ENCODE data around the gene CD6.

Gene CD6

GRCh38 chr11:60937811-60938210, 33.7 kb upstream of the CD6 start:
- Histone ChIP-seq H3K79me2 (ENCODE audit: insufficient read depth, low read length) (no peaks in the 10 kb centered on the region), H2AFZ (ENCODE audit: low read depth, low read length) (no peak overlapping the region), H3K4me1 (ENCODE audit: insufficient read depth, low read length) (no peaks in the 10 kb centered on the region), H3K27ac (ENCODE audit: low read length) (no peak overlapping the region), H3K36me3 (ENCODE audit: insufficient read depth, low read length) (no peaks in the 10 kb centered on the region), H3K4me2 (ENCODE audit: insufficient read depth, low read length) (no peak overlapping the region), H4K20me1 (ENCODE audit: insufficient read depth, low read length) (no peaks in the 10 kb centered on the region), H3K27me3 (ENCODE audit: insufficient read depth, low read length, poor library complexity) (peaks cover 4% of the 10 kb centered on the region), H3K4me3 (ENCODE audit: low read depth in 1 of 2, low read length in 2 of 2) (no peak overlapping the region), H3K9ac (ENCODE audit: low read depth, low read length) (no peak overlapping the region), H3K9me3 (ENCODE audit: insufficient read depth, low read length, severe bottlenecking) (no peaks in the 10 kb centered on the region)
- TF ChIP-seq, protein P1, sequence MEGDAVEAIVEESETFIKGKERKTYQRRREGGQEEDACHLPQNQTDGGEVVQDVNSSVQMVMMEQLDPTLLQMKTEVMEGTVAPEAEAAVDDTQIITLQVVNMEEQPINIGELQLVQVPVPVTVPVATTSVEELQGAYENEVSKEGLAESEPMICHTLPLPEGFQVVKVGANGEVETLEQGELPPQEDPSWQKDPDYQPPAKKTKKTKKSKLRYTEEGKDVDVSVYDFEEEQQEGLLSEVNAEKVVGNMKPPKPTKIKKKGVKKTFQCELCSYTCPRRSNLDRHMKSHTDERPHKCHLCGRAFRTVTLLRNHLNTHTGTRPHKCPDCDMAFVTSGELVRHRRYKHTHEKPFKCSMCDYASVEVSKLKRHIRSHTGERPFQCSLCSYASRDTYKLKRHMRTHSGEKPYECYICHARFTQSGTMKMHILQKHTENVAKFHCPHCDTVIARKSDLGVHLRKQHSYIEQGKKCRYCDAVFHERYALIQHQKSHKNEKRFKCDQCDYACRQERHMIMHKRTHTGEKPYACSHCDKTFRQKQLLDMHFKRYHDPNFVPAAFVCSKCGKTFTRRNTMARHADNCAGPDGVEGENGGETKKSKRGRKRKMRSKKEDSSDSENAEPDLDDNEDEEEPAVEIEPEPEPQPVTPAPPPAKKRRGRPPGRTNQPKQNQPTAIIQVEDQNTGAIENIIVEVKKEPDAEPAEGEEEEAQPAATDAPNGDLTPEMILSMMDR (IDR thresholded peaks at IDR 0.05; ENCODE audit: borderline replicate concordance, extremely low read depth, low read length, poor library complexity, severe bottlenecking) = no peak
- no peak for TF ChIP-seq EZH2 (IDR thresholded peaks at IDR 0.05; ENCODE audit: borderline replicate concordance, low read depth, low read length, severe bottlenecking)
- ATAC-seq (ENCODE audit: insufficient read depth, low read depth) (no peak), DNase-seq (no peak)

DNA sequence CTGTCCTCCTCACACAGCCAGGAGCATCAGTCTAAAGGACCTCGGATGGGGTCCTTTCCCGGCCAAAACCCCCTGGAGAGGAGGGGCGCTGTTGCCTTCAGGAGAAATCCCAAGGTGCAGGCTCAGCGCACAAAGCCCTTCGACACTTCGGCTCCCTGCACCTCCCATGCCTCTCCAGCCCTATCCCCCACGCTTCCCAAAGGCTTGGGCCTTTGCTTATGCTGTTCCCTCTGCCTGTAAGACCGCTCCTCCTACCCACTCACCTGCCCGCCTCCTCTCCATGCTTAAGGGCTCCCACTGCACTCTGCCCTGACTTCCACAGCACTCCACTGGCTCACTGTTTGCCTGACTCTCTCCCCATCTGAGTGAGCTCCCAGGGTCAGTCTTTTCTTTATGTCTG, 33.0 kb upstream of the CD6 start:
- Histone ChIP-seq H4K20me1 (ENCODE audit: insufficient read depth, low read length) (no peaks in the 10 kb centered on the region), H3K79me2 (ENCODE audit: insufficient read depth, low read length) (no peaks in the 10 kb centered on the region), H3K9me3 (ENCODE audit: insufficient read depth, low read length, severe bottlenecking) (no peaks in the 10 kb centered on the region), H3K27ac (ENCODE audit: low read length) (no peak overlapping the region), H3K4me3 (ENCODE audit: low read depth in 1 of 2, low read length in 2 of 2) (no peak overlapping the region), H3K9ac (ENCODE audit: low read depth, low read length) (no peak overlapping the region), H2AFZ (ENCODE audit: low read depth, low read length) (no peak overlapping the region), H3K4me2 (ENCODE audit: insufficient read depth, low read length) (no peak overlapping the region), H3K27me3 (ENCODE audit: insufficient read depth, low read length, poor library complexity) (peaks cover 4% of the 10 kb centered on the region), H3K4me1 (ENCODE audit: insufficient read depth, low read length) (no peaks in the 10 kb centered on the region), H3K36me3 (ENCODE audit: insufficient read depth, low read length) (no peaks in the 10 kb centered on the region)
- no peak for TF ChIP-seq EZH2 (IDR thresholded peaks at IDR 0.05; ENCODE audit: borderline replicate concordance, low read depth, low read length, severe bottlenecking)
- TF ChIP-seq, protein P1 (IDR thresholded peaks at IDR 0.05; ENCODE audit: borderline replicate concordance, extremely low read depth, low read length, poor library complexity, severe bottlenecking) = no peak
- DNase-seq = no peak
- no peak for ATAC-seq (ENCODE audit: insufficient read depth, low read depth)

DNA sequence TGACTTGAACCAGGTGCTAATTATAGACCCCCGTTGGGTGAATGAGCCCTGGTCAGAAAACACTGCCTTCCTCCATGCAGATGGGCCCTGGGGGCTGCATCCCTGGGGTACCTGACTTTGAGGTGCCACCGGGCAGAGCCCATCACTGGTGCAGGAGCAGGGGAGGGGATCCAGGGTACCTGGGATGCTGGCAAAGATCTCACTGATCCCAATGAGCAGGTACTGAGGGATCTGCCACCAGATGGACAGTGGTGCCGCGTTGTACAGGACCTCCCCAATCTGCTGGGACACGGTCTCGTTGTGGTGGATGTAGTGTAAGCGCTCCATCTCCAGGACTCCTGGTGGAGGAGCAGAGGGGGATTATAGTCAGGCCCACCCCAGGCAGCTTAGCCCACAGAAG, 32.2 kb upstream of the CD6 start:
- Histone ChIP-seq H4K20me1 (ENCODE audit: insufficient read depth, low read length) (no peaks in the 10 kb centered on the region), H2AFZ (ENCODE audit: low read depth, low read length) (no peak overlapping the region), H3K4me2 (ENCODE audit: insufficient read depth, low read length) (no peak overlapping the region), H3K4me3 (ENCODE audit: low read depth in 1 of 2, low read length in 2 of 2) (no peak overlapping the region), H3K79me2 (ENCODE audit: insufficient read depth, low read length) (no peaks in the 10 kb centered on the region), H3K27ac (ENCODE audit: low read length) (no peak overlapping the region), H3K36me3 (ENCODE audit: insufficient read depth, low read length) (no peaks in the 10 kb centered on the region), H3K9me3 (ENCODE audit: insufficient read depth, low read length, severe bottlenecking) (no peaks in the 10 kb centered on the region), H3K27me3 (ENCODE audit: insufficient read depth, low read length, poor library complexity) (peaks cover 4% of the 10 kb centered on the region), H3K9ac (ENCODE audit: low read depth, low read length) (no peak overlapping the region), H3K4me1 (ENCODE audit: insufficient read depth, low read length) (no peaks in the 10 kb centered on the region)
- ATAC-seq (ENCODE audit: insufficient read depth, low read depth) (no peak), DNase-seq (no peak)
- TF ChIP-seq, protein P1 (IDR thresholded peaks at IDR 0.05; ENCODE audit: borderline replicate concordance, extremely low read depth, low read length, poor library complexity, severe bottlenecking) = no peak
- no peak for TF ChIP-seq EZH2 (IDR thresholded peaks at IDR 0.05; ENCODE audit: borderline replicate concordance, low read depth, low read length, severe bottlenecking)

- Histone ChIP-seq H3K36me3 (ENCODE audit: insufficient read depth, low read length) (no peaks in the 10 kb centered on the region), H3K4me2 (ENCODE audit: insufficient read depth, low read length) (no peak overlapping the region), H3K9me3 (ENCODE audit: insufficient read depth, low read length, severe bottlenecking) (no peaks in the 10 kb centered on the region), H4K20me1 (ENCODE audit: insufficient read depth, low read length) (no peaks in the 10 kb centered on the region), H3K27me3 (ENCODE audit: insufficient read depth, low read length, poor library complexity) (peaks cover 4% of the 10 kb centered on the region), H3K79me2 (ENCODE audit: insufficient read depth, low read length) (no peaks in the 10 kb centered on the region), H3K4me3 (ENCODE audit: low read depth in 1 of 2, low read length in 2 of 2) (no peak overlapping the region), H3K27ac (ENCODE audit: low read length) (no peak overlapping the region), H3K4me1 (ENCODE audit: insufficient read depth, low read length) (no peaks in the 10 kb centered on the region), H3K9ac (ENCODE audit: low read depth, low read length) (no peak overlapping the region), H2AFZ (ENCODE audit: low read depth, low read length) (no peak overlapping the region)
- TF ChIP-seq, protein P1 (IDR thresholded peaks at IDR 0.05; ENCODE audit: borderline replicate concordance, extremely low read depth, low read length, poor library complexity, severe bottlenecking) = no peak
- no peak for TF ChIP-seq EZH2 (IDR thresholded peaks at IDR 0.05; ENCODE audit: borderline replicate concordance, low read depth, low read length, severe bottlenecking)
- DNase-seq (no peak), ATAC-seq (ENCODE audit: insufficient read depth, low read depth) (no peak)
Observed at GRCh38 chr11:60939855-60940254, 31.6 kb upstream of the CD6 start.

Data from DND-41 (cell line).